Endothelial cell of umbilical vein (primary cell): ENCODE results near the gene KLHL25. TPM values are rescaled to one million over a fixed set of nuclear protein-coding genes. Genes with fewer than 3 reads are reported as not detected.

Experiments
- BruUV-seq: library from RNA; stranded (reverse); fragments of 400-500 nt; replicated peaks from 2 replicates; lab custom pipeline; 2021; lab: Mats Ljungman, UMichigan
- CTCF ChIA-PET: fragments of 300-600, 350-600 bp; sonication (Branson Sonifier 250); formaldehyde crosslinking; loops from one replicate; lab custom pipeline; 2021; ENCODE audit warnings: antibody characterized with exemption, inconsistent platforms; lab: Charles Lee
- POLR2A ChIA-PET: fragments of 300-600, 350-600 bp; sonication (Branson Sonifier 250); formaldehyde crosslinking; loops from one replicate; lab custom pipeline; 2021; ENCODE audit warnings: antibody characterized with exemption, inconsistent platforms; lab: Charles Lee
- DNase-seq: peaks from one replicate; pipeline ENCODE4 v3.0.0-alpha.2; 2011; ENCODE audit warnings: low read depth, low spot score
- FAIRE-seq: peaks from 2 replicates; lab custom pipeline; 2011; peaks lifted over from hg19 to GRCh38; lab: Jason Lieb, UNC
- H2AFZ ChIP-seq: 2 replicates; pipeline ENCODE4 v1.6.0; 2012; ENCODE audit warnings: low read depth, low read length, control low read depth, inconsistent platforms
- H3K27ac ChIP-seq: 2 replicates; pipeline ENCODE4 v1.5.1; 2011; ENCODE audit warnings: low read depth, mild to moderate bottlenecking, control low read depth, low read length, moderate library complexity; ENCODE audit not compliant: insufficient read depth
- H3K27me3 ChIP-seq, 2 experiments: 2 replicates each; pipeline versions ENCODE4 v1.6.0 to v1.6.1; 2011; ENCODE audit warnings: low read length in 2 of 2, mixed read lengths in 1 of 2; ENCODE audit not compliant: control insufficient read depth in 2 of 2, insufficient read depth in 2 of 2
- H3K36me3 ChIP-seq, 2 experiments: 2 replicates in 1 of 2; 3 replicates in 1 of 2; pipeline ENCODE4 v1.5.1; 2011; ENCODE audit warnings: low read length in 2 of 2, mild to moderate bottlenecking in 1 of 2, moderate library complexity in 1 of 2; ENCODE audit not compliant: control insufficient read depth in 2 of 2, insufficient read depth in 2 of 2; ENCODE audit errors: extremely low read depth in 1 of 2
- H3K4me1 ChIP-seq: 3 replicates; pipeline ENCODE4 v1.5.1; 2011; ENCODE audit warnings: mild to moderate bottlenecking, low read length; ENCODE audit not compliant: control insufficient read depth, insufficient read depth; ENCODE audit errors: extremely low read depth
- H3K4me2 ChIP-seq: 2 replicates; pipeline ENCODE4 v1.6.1; 2011; ENCODE audit warnings: low read length, control low read depth, mixed read lengths; ENCODE audit not compliant: insufficient read depth
- H3K4me3 ChIP-seq, 3 experiments: fragments of 200-600 bp in 1 of 3; sonication (generic), shearing (Covaris generic) in 1 of 3; replicated peaks in 1 of 3; 2 replicates each; pipeline ENCODE4 v1.5.1; 2011 to 2016; ENCODE audit warnings: control low read depth in 3 of 3, low read length in 3 of 3, mild to moderate bottlenecking in 2 of 3, inconsistent platforms in 1 of 3, low read depth in 1 of 3, moderate library complexity in 1 of 3; ENCODE audit not compliant: insufficient read depth in 1 of 3
- H3K79me2 ChIP-seq: 2 replicates; pipeline ENCODE4 v1.6.0; 2012; ENCODE audit warnings: low read length, inconsistent platforms; ENCODE audit not compliant: control insufficient read depth, insufficient read depth
- H3K9ac ChIP-seq: replicated peaks from 2 replicates; pipeline ENCODE3; 2011; ENCODE audit warnings: low read length, control low read depth; ENCODE audit not compliant: insufficient read depth; ENCODE audit errors: extremely low read depth
- H3K9me1 ChIP-seq: replicated peaks from 3 replicates; pipeline ENCODE4 v1.6.0; 2011; ENCODE audit warnings: mild to moderate bottlenecking, low read length; ENCODE audit not compliant: control insufficient read depth, insufficient read depth; ENCODE audit errors: extremely low read depth
- H3K9me3 ChIP-seq: replicated peaks from 2 replicates; pipeline ENCODE4 v1.5.1; 2012; ENCODE audit warnings: low read length, inconsistent platforms; ENCODE audit not compliant: control insufficient read depth, insufficient read depth
- H4K20me1 ChIP-seq: replicated peaks from 2 replicates; pipeline ENCODE3; 2011; ENCODE audit warnings: mild to moderate bottlenecking, low read length; ENCODE audit not compliant: control insufficient read depth, insufficient read depth; ENCODE audit errors: extremely low read depth
- EZH2 ChIP-seq: IDR thresholded peaks from 2 replicates; pipeline ENCODE4 v1.6.1; 2012; ENCODE audit warnings: borderline replicate concordance, low read depth, mild to moderate bottlenecking, moderate library complexity, low read length, inconsistent platforms; ENCODE audit not compliant: severe bottlenecking
- FOS ChIP-seq: IDR thresholded peaks from 2 replicates; pipeline ENCODE4 v1.6.1; 2011; ENCODE audit warnings: mild to moderate bottlenecking, low read length, moderate library complexity, borderline replicate concordance; ENCODE audit not compliant: insufficient read depth
- GATA2 ChIP-seq: IDR thresholded peaks from 2 replicates; pipeline ENCODE4 v1.7.0; 2011; ENCODE audit warnings: low read depth, mild to moderate bottlenecking, moderate library complexity, mixed read lengths, low read length; ENCODE audit not compliant: insufficient read length, insufficient read depth
- JUN ChIP-seq: IDR thresholded peaks from 2 replicates; pipeline ENCODE4 v1.6.1; 2011; ENCODE audit warnings: borderline replicate concordance, low read depth; ENCODE audit not compliant: insufficient read length, insufficient read depth
- MYC ChIP-seq: IDR thresholded peaks from one replicate; pipeline ENCODE4 v1.6.1; 2011; ENCODE audit warnings: mild to moderate bottlenecking, low read depth, low read length
- POLR2A ChIP-seq: IDR thresholded peaks from 2 replicates; pipeline ENCODE4 v1.6.1; 2012; ENCODE audit warnings: low read depth, mild to moderate bottlenecking, control low read depth, low read length
- POLR2AphosphoS5 ChIP-seq: IDR thresholded peaks from 2 replicates; pipeline ENCODE4 v1.6.1; 2012; ENCODE audit warnings: low read depth, mild to moderate bottlenecking, control low read depth, low read length, moderate library complexity; ENCODE audit not compliant: insufficient read depth
- dilution Hi-C: fragments of 300-500 bp; cut with MboI; formaldehyde crosslinking; loops from one replicate; pipeline ENCODE4 v1.15.0; 2019; ENCODE audit warnings: low sequenced_read_pairs; ENCODE audit not compliant: extremely low pct_ligation_motif_present
- intact Hi-C: fragments of 100-400 bp; cut with micrococcal nuclease; formaldehyde crosslinking; loops from one replicate; pipeline ENCODE4 v1.10.0; 2022
- polyA plus RNA-seq, 4 experiments: library from polyadenylated mRNA; depleted of rRNA in 3 of 4; stranded (reverse) in 3 of 4; unstranded in 1 of 4; fragments of >200 nt; gene quantifications; 2 replicates each; pipeline versions ENCODE4 v1.2.1 to v1.2.3, GENCODE V29; 2011 to 2012; ENCODE audit warnings: missing spikeins in 1 of 4
- total RNA-seq: library from RNA; stranded (reverse); gene quantifications from 2 replicates; pipeline ENCODE4 v1.2.3, GENCODE V29; 2021
- TF ChIP-seq, protein P1 (sequence below), 2 donors: IDR thresholded peaks; 1 replicate in 1 of 2; 2 replicates in 1 of 2; pipeline ENCODE4 v1.5.1; 2011; ENCODE audit warnings: low read length in 2 of 2, mild to moderate bottlenecking in 2 of 2, moderate library complexity in 2 of 2, control low read depth in 1 of 2, inconsistent platforms in 1 of 2, low read depth in 1 of 2; ENCODE audit not compliant: insufficient read depth in 1 of 2; ENCODE audit errors: extremely low read depth in 1 of 2
- TF ChIP-seq, protein P2 (sequence below): IDR thresholded peaks from 2 replicates; pipeline ENCODE4 v1.6.1; 2011; ENCODE audit not compliant: insufficient read depth, insufficient read length

The KLHL25 gene
- total and polyA plus RNA-seq, 2 donors (not counting 3 experiments of a cell fraction or from before 2014, with no cell fraction given): 5.4 to 6.4 TPM

DNA sequence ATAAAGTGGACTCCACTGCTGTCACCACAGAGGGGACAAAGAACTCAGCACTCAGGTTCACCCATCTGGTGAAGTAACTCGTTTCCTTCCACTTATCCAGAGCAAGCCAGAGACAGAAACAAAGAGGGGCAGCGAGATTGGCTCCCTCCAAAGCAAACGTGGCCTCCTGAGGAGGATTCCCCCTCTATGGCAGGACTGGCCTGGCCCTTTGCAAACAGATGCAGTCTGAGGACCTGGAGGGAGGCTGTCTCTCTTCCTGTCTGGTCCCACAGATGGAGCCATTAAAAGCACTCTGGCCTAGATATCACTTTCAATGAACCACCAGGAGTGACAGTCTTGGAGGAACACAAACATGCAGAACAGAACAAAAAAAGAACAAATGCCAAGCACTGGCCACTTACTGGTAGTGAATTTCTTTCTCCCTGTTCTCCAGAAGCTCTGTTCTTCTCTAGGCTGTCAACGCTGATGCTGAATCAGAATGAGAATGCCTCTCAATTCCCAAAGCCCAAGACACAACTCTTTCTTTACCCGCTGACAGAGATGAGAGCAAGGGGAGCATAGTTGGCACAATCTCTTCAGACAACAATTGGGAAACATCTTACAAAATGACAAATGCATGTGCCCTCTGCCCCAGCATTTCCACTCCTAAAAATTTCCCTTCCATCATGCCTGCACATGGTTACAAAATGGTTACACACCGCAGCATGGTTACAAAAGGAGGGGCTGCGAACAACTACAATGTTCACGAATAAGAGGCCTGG is 14.3 kb downstream of the KLHL25 start:
- H3K79me2 ChIP-seq: no peaks in the 10 kb centered on the region
- CTCF ChIA-PET: no interaction called here

More for the DNA sequence above, 14.3 kb downstream of the KLHL25 start:
- Histone ChIP-seq H3K9me1 (no peaks in the 10 kb centered on the region), H3K36me3 (no peaks in the 10 kb centered on the region), H3K9ac (no peak overlapping the region), H3K27ac (no peak overlapping the region), H3K9me3 (no peaks in the 10 kb centered on the region), H3K4me1 (peaks cover 2% of the 10 kb centered on the region), H3K4me2 (no peak overlapping the region), H2AFZ (no peak overlapping the region), H3K27me3 (no peaks in the 10 kb centered on the region), H4K20me1 (no peaks in the 10 kb centered on the region), H3K4me3 (no peak overlapping the region)
- intact Hi-C loops (no loop called here), dilution Hi-C loops (no loop called here)
- DNase-seq (no peak), FAIRE-seq (no peak)
- TF ChIP-seq, protein P1, sequence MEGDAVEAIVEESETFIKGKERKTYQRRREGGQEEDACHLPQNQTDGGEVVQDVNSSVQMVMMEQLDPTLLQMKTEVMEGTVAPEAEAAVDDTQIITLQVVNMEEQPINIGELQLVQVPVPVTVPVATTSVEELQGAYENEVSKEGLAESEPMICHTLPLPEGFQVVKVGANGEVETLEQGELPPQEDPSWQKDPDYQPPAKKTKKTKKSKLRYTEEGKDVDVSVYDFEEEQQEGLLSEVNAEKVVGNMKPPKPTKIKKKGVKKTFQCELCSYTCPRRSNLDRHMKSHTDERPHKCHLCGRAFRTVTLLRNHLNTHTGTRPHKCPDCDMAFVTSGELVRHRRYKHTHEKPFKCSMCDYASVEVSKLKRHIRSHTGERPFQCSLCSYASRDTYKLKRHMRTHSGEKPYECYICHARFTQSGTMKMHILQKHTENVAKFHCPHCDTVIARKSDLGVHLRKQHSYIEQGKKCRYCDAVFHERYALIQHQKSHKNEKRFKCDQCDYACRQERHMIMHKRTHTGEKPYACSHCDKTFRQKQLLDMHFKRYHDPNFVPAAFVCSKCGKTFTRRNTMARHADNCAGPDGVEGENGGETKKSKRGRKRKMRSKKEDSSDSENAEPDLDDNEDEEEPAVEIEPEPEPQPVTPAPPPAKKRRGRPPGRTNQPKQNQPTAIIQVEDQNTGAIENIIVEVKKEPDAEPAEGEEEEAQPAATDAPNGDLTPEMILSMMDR (IDR thresholded peaks at IDR 0.05; ENCODE audit: extremely low read depth in 1 of 2, insufficient read depth in 1 of 2, low read depth in 1 of 2, low read length in 2 of 2): no peak
- TF ChIP-seq GATA2: no peak
- TF ChIP-seq POLR2AphosphoS5: no peak
- no peak for TF ChIP-seq POLR2A
- TF ChIP-seq EZH2: no peak
- TF ChIP-seq FOS: no peak
- no peak for TF ChIP-seq MYC
- TF ChIP-seq JUN: no peak
- TF ChIP-seq, protein P2, sequence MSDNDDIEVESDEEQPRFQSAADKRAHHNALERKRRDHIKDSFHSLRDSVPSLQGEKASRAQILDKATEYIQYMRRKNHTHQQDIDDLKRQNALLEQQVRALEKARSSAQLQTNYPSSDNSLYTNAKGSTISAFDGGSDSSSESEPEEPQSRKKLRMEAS: no peak
- BruUV-seq: no TSS peak
- POLR2A ChIA-PET: no interaction called here
